ENCODE measurements around the gene SLC39A11. TPM values are rescaled to one million over a fixed set of nuclear protein-coding genes. Genes with fewer than 3 reads are reported as not detected.
A peak's percentile ranks its signal among the peaks of the same experiment; 100 is the strongest.

Gene SLC39A11
- total RNA-seq, 1 experiment from 2014 or later, result 15.2 TPM

GRCh38 chr17:73091770-73092522 is 542 bp downstream of the SLC39A11 start:
- Histone ChIP-seq H2BK12ac (ENCODE audit: insufficient read length, low read depth, low read length) (no peak overlapping the region), H4K5ac (ENCODE audit: insufficient read length, low read depth, low read length) (no peak overlapping the region), H3K56ac (ENCODE audit: insufficient read length, low read depth, low read length) (no peak overlapping the region), H2AK5ac (ENCODE audit: insufficient read length, low read length) (no peak overlapping the region), H2BK15ac (ENCODE audit: low read depth, low read length) (no peak overlapping the region), H2BK5ac (ENCODE audit: insufficient read length, low read length) (no peak overlapping the region), H2BK20ac (ENCODE audit: low read depth, low read length, poor library complexity, severe bottlenecking) (no peak overlapping the region), H3K23ac (ENCODE audit: insufficient read length, low read depth, low read length) (no peak overlapping the region), H3K9me3 (ENCODE audit: control insufficient read depth, low read depth, low read length) (no peaks in the 10 kb centered on the region), H3K23me2 (ENCODE audit: insufficient read length, low read depth, low read length, poor library complexity, severe bottlenecking) (peaks cover 4% of the 10 kb centered on the region), H4K8ac (replicated peaks; ENCODE audit: insufficient read length, low read depth, low read length) (no peak overlapping the region), H3K4ac (ENCODE audit: low read depth, low read length) (no peak overlapping the region), H3K14ac (ENCODE audit: insufficient read depth, low read length) (no peak overlapping the region), H3T11ph (ENCODE audit: low read length) (no peak overlapping the region), H3K4me1 (ENCODE audit: insufficient read depth, low read length) (no peaks in the 10 kb centered on the region), H3K79me2 (ENCODE audit: insufficient read depth, low read length) (no peaks in the 10 kb centered on the region), H3K27ac (ENCODE audit: insufficient read length, low read depth, low read length) (no peak overlapping the region), H3K27me3 (ENCODE audit: insufficient read depth, low read length) (no peaks in the 10 kb centered on the region), H3K79me1 (ENCODE audit: insufficient read depth, low read depth, low read length, poor library complexity, severe bottlenecking) (no peaks in the 10 kb centered on the region), H3K18ac (ENCODE audit: insufficient read length, low read depth, low read length) (no peak overlapping the region), H2BK120ac (ENCODE audit: low read depth, low read length, poor library complexity, severe bottlenecking) (no peak overlapping the region), H3K9ac (ENCODE audit: extremely low read depth, insufficient read length, low read length) (no peak overlapping the region), H3K4me2 (ENCODE audit: insufficient read depth, insufficient read length, low read length) (peak overlapping the region; percentile 76), H2AFZ (ENCODE audit: low read length) (peak overlapping the region; percentile 95), H4K20me1 (ENCODE audit: control insufficient read depth, insufficient read depth, insufficient read length) (no peaks in the 10 kb centered on the region), H4K91ac (ENCODE audit: insufficient read length, low read depth, low read length) (no peak overlapping the region)
- DNase-seq, result peak; percentile 75
- no CpG with 5 or more reads among the region's 20 CpGs for WGBS (ENCODE audit: extremely low coverage, insufficient read length, low lambda C conversion rate)
- no peaks in the 10 kb centered on the region; the same call in none of the 2 replicates for H3K27me3 Mint-ChIP-seq (ENCODE audit: low read depth)
- H3K4me3 Mint-ChIP-seq, result peak overlapping the region; percentile 98 to 99
- H3K36me3 Mint-ChIP-seq (ENCODE audit: insufficient read depth in 1 of 3, low read depth in 3 of 3), result peaks cover 3 to 8% (median 8%) of the 10 kb centered on the region in 3 experiments; a peak in 5 of 7 replicates
- peak overlapping the region; percentile 49 to 97 (median 93); a peak in 2 of 7 replicates for H3K27ac Mint-ChIP-seq
- no peaks in the 10 kb centered on the region for H3K9me3 Mint-ChIP-seq
- peaks cover 20 to 22% of the 10 kb centered on the region in 2 experiments for H3K4me1 Mint-ChIP-seq
- no peak for TF ChIP-seq CTCF (conservative IDR thresholded peaks at IDR 0.05)
